G401.6 (cell line): ENCODE data around the gene ADRA1B.

ENCODE experiments used
- FAIRE-seq: peaks from 2 replicates; lab custom pipeline; 2012; peaks lifted over from hg19 to GRCh38; lab: Jason Lieb, UNC

The ADRA1B gene

DNA sequence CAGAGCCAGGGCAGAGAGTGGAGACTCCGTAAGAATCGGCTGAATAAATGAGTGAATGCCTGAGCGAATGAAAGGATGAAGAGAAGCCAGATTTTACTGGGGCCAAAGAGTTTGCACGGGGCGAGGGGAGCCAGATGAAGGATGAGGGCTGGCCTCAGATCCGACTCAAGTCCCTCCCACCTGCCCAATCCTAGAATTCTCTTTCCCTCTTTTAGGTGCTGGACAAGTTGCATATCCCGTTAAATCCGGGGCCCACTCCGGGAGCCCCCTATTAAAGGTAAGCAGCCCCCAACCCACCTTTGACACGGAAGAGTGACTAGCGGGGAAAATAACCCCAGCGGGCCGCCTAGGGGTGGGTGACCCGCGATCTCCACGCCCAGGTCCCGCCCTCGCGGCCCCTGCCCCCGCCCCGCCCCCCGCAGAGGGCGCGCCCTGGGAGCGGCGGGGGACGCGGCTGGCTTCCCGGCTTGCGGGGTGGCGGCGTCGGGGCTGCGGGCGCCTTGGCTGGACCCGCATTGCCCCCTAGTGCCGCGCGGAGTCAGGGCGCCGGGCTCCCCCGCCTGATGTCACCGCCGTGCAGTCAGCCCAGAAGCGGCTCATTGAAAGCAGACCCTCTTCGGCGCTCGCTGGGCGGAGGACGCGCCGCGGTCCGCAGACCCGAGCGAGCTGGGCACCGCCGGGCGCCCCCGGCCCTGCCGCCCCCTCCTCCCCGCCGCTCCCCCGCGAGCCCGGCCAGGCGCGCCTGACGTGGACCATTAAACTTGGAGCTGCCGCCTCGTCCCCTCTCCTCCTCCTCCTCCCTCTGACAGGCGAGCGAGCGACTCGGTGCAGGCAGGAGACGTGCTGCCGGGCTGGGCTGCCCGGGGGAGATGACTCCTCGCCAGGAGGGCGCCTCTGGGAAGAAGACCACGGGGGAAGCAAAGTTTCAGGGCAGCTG lies at the start of gene ADRA1B:
ADRA1B (plus strand) TSS at position 579 of the 937 bp plus-strand sequence. CDS start 424 bp downstream, outside the sequence.
- FAIRE-seq = no peak

- FAIRE-seq = no peak
Observed at GRCh38 chr5:159873680-159874079, 42.6 kb upstream of the ADRA1B start.

DNA sequence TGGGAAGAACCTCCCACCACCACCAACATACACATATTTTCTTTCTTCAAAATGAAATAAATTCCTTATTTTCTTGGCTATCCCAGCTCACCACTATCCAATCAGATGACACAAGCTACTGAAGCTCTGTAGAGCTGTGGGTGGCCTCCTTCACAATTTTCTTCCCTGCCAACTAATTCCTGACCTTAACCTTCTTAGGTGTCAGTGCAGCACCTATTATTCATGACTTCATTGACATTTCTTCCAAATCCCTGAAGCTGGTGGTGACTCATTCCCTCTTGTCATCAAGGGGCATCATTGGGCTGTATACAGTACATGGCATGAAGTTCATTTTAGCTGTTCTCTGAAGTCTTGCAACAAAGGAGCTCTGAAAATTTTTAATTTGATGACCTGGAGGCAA lies 42.0 kb upstream of the ADRA1B start:
- FAIRE-seq = no peak

- no peak for FAIRE-seq
Observed at GRCh38 chr5:159877016-159877415, 39.3 kb upstream of the ADRA1B start.

- FAIRE-seq = no peak
Observed at GRCh38 chr5:159877894-159878448, 38.3 kb upstream of the ADRA1B start.

GRCh38 chr5:159878988-159879471 lies 37.3 kb upstream of the ADRA1B start:
- FAIRE-seq = no peak

DNA sequence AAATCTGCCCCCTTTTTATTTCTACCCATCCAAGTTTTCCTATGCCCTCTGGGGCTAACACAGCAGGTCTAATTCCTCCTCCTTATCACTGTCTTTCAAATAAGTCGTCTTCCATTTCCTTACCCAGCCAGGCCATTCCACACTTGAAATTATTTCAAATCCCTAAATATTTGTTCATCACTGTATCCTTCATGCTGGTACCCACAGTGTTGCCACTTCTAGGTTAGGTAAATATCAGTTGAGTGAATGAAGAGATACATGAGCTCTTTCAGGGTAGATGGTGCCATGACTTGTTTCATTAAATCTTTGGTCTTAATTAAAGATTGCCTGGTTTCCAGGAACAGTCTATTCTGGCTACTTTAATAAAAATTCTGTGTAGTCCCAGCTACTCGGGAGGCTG lies 35.6 kb upstream of the ADRA1B start:
- FAIRE-seq = no peak

DNA sequence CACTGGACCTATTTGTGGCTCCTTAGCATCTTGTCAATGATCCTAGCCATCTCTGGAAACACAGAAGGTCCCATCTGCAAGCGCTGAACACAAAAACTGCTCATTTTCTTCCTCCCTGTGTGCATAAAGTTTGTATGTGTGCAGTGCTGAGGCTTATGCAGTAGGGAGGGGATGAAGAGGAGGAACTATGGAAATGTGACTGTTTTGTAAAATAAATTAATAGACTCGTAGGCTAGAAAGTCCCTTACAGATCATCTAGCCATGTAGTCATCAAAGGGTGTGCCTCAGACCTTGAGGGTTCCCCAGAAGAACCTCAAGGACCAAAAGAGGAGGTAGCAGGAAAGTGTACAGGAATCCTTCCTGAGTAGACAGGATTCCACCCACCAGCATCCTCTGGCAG lies 34.3 kb upstream of the ADRA1B start:
- FAIRE-seq = no peak

DNA sequence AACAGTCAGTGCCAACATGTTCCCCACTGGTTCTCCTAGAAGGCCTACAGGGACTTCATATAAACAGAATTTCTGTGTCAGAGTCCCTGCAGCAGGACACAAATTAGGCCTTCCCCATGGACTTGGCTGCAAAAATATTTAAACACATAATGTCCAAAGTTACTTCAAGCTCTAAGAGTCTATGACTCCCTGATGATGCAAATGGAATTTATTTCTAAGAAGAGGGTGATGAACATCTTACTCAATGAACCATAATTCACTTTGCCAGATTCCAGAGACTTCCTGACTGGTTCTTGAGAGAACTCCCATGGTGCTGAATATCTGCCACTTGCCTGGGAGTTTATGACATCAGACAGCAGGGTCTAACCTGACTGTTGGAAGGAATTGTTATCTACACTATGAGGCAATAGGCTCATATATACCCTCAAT lies 32.7 kb upstream of the ADRA1B start:
- no peak for FAIRE-seq

DNA sequence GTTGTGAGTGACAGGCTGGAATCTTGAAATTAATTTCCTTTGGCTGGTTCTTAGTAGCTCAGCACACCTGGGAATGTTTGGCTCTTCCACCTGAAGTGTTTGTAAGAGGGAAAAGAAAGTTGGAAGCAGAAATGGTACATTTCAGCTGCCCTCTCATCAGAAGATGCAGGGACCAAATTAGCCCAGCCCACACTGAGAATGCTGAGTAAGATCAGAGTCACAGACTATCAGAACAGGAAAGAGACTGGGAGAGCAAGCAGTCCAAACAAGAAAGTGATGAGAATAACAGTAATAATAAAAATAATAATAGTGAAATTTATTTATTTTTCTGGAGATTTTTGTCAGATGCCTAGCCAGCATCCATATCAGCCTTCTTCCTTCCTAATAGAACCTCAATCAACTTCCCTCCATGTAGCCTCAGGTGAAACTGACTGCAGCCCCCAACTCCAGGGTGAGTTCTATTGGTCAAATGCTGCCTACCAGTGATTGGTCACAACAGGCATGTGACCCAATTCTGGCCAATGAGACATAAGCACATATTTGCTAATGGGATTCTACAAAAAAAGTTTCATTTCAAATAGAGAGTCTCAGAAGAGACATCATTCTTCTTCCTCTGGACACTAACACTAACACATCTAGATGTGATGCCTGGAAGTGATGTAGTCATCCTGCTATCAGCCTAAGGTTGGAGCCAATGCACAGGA lies 31.2 kb upstream of the ADRA1B start:
- no peak for FAIRE-seq

- no peak for FAIRE-seq
Observed at GRCh38 chr5:159886296-159886695, 30.0 kb upstream of the ADRA1B start.

GRCh38 chr5:159887050-159887449 lies 29.2 kb upstream of the ADRA1B start:
- no peak for FAIRE-seq

DNA sequence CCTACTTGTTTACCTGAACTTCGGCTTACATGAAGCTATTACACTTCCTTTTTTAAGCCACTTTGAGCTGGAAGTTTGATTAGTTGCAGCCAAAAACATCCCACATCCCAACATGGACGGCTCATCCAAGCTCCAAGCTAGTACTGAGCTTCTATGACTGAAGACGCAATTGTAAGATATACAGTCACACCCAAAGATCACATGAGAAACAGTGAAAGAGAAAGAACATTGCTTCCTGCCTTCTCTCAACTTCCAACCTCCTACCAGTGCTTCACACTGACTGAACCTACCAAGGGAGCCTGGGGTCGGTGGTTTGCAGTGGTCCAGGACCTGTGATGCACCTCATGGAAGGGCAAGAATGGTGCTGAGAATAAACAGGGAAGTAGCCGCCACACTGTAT lies 27.4 kb upstream of the ADRA1B start:
- FAIRE-seq = no peak

GRCh38 chr5:159890141-159890540 lies 26.1 kb upstream of the ADRA1B start:
- no peak for FAIRE-seq

DNA sequence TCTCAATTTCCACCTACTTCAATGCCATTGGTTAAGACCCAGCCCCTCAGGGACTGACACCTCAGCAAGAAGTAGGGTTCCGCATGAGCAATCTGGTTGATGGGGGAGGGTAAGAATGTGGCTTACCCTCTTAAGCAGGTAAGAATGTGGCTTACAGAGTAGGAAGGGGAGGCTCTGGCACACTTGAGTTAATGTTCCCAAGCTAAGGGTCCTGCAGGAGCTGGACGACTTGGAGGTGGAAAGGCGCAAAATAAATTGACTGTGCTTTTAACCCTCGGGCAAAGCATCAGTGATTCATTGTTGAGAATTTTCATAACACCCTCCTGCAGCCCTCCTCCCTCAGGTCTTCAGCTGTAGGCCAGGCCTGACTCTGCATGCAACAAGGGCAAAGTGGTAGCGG lies 24.9 kb upstream of the ADRA1B start:
- no peak for FAIRE-seq

- FAIRE-seq = no peak
Observed at GRCh38 chr5:159893040-159893695, 23.1 kb upstream of the ADRA1B start.

- no peak for FAIRE-seq
Observed at GRCh38 chr5:159894149-159894720, 22.0 kb upstream of the ADRA1B start.

GRCh38 chr5:159897786-159898393 lies 18.4 kb upstream of the ADRA1B start:
- no peak for FAIRE-seq

DNA sequence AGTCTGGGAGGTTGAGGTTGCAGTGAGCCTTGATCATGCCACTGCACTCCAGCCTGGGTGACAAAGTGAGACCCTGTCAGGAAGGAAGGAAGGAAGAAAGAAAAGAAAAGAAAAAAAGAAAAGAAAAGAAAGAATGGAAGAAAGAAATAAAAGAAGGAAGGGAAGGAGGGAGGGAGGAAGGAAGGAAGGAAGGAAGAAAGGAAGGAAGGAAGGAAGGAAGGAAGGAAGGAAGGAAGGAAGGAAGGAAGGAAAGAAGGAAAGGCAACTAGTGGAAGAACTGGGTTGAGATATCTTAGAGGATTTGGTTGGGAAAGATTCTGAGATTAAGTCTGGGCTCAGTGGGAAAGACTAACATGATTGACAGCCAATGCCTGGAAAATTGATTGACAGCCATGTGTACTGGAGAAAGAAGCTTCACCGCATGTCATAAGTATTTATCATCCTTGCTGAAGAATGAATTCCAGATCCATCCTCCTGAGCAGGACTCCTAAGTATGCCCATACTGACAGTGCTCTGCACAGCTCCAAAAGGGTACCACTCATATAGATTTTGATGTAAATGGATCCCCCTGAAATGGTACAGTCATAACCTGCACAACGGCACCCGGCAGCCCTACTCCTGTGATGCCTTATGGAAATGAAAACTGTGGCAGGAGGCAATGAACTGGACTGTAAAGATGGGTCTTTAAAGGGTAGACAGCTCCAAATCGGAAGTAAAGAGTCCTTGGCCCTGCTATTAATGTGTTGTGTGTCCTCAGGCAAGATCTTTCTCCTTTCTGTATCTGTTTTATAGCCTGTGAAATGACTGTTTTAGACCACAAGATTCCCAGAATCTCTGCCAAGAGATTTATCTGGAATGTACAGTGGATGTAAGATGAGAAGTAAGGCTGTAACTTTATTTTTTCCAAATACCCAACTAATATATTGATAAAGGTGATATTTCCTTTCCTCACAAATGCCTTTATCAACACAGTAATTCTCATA lies 16.9 kb upstream of the ADRA1B start:
- no peak for FAIRE-seq

- no peak for FAIRE-seq
Observed at GRCh38 chr5:159901308-159901707, 15.0 kb upstream of the ADRA1B start.
